HG03039 (cell line): ENCODE results near the gene TRPM3.

ENCODE experiments used
- ATAC-seq: cut with Tn5 transposase; IDR thresholded peaks from one replicate; pipeline ENCODE4 v1.9.1; 2021; ENCODE audit warnings: mild to moderate bottlenecking, moderate library complexity; ENCODE audit not compliant: unreplicated experiment

The TRPM3 gene

DNA sequence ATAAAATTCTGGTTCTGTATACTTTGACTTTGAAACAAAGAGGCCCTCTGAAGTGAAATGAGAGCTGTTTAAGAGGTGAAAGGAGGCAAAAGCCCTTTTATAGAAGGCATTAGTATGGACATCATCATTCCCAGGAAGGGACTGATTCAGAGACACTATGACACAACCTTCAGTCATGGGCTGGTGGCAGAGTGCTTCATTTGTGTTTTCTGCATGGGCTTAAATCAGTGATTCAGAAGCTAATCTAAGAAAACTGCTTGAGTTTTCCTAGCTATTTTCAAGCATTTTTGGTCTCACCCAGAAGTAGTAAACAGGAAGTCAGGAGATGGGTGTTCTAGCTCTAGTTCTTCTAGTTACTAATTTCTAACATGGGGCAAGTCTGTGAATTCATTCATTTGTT lies 288.9 kb downstream of the TRPM3 start:
- no peak for ATAC-seq

DNA sequence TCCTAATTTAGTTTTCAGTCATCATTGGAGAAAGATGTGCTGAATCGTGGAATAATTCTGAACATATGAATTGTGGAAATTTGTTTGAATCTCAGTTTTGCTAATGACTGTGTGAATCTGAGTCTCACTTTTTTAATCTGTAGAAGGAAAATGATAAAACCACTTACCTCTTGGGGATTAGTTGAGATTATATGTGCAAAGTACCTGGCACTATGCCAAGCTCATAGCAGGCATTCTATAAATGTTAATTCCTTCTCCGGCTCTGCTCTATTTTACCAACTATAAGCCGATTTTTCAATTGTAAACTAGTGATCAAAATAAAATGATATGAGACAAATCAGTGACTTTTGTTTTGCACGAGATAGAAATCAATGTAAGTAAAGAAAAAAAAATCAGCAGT lies 290.8 kb downstream of the TRPM3 start:
- no peak for ATAC-seq

DNA sequence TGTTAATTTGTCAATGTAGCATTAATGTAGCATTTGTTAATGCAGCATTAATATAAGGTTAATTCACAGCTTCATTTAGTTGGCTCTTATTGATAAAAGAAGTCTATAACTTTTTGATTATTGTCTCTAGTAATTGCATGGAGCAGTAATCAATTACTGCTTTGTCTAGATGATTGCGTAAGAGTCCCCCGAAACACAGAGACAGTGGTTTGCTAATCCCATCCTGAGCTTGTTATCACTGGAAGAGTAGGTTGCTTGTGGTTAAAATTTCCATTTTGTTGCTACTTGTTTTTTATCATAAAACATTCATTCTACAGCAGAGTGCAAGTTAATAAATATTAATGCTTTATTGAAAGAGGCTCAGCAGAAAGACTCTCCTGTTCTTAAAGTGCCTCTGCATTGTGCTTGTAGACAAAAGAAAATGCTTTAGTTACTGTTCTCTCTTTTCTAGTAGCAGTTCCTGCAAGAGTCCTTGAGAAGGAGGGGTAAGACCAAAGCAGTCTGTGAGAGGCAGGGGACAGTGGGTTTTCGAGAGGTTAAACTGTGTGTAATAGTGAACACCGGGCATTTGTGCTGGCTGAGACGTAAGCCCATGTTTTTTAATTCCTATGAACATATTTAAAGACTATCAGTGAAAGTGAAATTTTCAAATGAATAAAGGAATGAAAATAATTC lies 291.7 kb downstream of the TRPM3 start:
- ATAC-seq: no peak

DNA sequence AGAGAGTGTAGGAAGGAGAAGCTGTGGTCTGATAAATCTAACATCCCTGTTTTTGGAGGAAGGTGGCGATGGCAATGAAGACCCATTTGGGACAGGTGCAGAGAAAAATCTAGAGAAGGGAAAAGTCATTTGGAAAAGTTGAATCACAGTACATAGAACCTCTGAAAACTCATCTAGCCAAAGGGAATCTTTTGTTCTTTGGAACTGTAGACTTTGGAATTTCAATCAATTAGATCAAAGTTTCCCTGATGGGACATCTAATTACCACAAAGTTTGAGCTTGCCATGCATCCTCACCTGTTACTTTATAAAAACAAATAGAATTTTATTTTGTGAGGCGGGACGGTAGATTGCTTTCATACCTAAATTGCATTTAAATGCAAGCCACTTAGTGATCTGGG lies 294.9 kb downstream of the TRPM3 start:
- no peak for ATAC-seq

DNA sequence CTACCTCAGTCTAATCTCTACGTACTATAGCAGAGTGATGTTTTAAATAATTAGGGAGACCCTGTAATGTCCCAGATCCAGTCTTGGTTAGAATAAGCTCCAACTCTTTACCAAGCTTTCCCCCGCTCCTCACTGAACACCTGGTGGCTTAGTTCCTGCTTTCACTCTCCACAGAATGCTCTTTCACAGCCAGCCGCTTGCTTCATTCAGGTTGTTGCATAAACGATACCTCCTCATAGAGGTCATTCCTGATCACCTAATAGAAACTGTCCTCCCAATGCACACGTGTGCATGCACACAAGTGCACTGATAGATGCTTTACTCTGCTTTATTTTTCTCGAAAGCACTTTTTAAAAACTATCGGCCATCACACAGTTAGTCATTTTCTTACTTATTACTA lies 298.1 kb downstream of the TRPM3 start:
- ATAC-seq: no peak

DNA sequence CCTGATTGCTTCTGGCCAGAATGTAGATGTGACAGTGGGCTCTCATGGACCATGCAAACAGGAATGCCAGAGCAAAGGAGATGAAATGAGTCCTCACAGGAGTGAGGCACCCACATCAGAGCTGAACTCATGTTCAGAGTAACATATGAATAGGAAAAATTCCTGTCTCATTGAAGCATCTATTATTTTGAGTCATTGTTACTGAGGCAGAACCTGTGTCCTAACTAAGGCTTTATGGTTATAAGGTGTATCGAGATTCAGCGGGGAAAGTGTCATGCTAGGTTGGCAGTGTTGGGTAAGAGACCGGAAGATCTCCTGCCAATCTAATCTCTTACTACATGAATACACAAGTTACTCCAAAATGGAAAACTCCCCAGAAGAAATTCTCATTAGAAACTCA lies 304.1 kb downstream of the TRPM3 start:
- no peak for ATAC-seq

DNA sequence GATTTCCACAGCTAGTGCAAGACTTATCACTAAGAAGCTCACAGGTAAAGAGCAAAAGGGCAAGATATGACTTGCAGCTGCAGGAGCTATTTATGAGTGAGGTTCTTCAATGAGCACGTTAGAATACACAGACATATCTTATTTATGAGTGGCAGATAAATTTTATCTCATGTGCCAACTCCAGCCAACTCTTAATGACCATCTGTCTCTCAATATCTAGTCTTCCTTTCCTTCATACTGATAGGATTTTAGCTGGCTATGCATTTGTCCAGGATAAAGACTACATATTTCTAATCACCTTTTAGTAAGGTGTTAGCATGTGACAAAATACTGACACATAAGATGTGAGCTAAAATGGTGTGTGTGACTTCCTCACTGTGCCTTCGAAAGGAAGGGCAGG lies 304.5 kb downstream of the TRPM3 start:
- no peak for ATAC-seq

DNA sequence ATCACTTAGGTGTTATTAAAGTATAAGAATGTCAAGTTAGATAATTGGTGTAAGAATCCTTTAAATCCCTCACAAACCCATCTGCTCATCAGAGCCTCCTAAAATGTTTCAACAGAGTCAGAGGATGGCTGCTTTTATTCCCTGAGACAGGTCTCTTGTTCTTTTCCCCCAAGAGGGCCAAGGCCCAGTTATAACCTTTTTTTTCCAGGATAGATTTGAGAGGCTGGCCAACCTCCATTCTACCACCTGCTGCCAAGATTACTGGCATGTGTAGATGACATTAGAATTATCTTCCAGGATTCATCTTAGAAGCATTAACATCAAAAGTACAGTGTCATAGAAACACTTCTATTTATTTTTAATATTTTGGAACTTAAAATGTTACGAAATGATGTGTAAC lies 305.1 kb downstream of the TRPM3 start:
- no peak for ATAC-seq

DNA sequence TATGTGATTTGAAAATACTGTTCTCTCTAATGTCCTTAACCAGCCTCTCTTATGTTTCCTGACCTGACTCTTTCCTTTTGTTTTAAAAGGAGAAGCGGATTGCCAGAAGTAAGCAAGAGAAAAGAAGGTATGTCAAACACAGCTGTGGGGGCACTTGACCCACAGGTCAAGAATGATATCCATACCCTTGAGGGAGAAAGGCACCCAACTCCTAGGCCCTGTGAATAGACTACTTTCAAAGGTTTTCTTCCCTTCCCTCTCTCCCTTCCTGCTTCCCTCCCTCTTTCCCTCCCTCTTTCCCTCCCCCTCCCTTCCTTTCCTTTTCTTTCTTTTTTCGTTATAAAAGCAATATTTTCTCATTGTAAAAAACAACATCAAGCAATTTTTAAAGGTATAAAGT lies 306.8 kb downstream of the TRPM3 start:
- ATAC-seq: no peak

DNA sequence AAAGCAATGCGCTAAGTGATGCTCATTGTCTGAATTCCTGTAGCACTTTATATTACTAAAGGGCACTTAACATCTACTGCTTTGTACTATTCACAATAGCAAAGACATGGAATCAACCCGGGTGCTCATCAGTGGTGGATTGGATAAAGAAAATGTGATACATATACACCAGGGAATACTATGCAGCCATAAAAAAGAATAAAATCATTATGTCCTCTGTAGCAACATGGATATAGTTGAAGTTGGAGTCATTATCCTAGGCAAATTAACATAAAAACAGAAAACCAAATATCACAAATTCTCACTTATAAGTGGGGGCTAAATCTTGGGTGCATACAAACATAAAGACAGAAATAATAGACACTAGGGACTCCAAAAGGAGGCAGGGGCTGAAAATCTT lies 308.3 kb downstream of the TRPM3 start:
- no peak for ATAC-seq

DNA sequence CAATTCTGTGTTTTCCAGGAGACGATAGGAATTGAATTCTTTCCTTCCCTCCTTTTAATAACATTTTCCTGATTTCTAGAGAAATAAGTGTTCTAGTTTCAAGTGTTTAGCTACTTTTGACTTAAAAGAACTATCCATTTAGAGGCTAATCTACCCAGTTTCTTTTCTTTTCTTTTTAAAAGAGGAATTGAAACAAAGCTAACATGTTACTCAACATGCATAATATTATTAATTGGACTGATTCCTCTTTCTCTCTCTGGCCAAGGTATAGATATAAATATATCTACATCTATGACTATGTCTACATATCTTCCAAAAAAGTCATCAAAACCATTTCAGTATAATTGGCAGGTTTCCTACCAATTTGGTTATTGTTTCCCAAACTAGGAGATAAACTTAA lies 309.8 kb downstream of the TRPM3 start:
- no peak for ATAC-seq

DNA sequence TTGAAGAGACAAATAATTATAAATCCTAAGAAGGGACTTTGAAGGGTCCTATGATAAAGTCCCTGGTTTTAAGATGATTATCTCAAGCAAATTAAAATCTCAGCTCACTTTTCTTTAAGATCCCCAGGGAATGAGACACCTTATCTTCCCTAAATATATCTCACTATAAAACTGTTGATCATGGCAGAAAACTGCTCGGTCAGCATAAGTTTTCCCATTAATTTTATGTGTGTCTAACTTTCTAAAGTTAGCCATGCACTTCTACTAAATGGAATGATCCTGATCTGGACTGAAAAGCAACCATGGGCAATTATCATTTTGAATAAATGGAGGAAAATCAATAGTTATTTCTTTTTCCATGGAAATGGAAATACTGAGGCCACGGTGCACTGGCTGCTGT lies 314.5 kb downstream of the TRPM3 start:
- no peak for ATAC-seq

DNA sequence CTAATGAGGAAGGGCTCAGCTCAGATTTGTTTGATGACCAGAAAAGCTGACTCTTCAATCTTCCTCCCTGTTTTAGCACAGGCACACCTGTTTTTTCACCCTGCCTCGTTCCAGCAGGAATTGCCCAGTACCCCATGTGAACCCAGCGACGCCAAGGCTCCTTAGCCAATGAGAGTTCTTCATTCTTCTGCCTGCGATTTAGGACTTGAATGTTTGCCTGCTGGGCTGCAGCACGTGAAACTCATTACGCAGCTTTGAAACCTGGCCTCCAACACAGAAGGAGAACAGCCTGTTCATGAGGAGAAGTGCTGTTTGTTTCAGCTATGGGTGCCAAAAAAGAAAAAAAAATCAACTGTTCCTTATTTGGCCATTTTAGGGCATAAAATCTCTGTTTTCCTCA lies 315.5 kb downstream of the TRPM3 start:
- ATAC-seq: no peak

DNA sequence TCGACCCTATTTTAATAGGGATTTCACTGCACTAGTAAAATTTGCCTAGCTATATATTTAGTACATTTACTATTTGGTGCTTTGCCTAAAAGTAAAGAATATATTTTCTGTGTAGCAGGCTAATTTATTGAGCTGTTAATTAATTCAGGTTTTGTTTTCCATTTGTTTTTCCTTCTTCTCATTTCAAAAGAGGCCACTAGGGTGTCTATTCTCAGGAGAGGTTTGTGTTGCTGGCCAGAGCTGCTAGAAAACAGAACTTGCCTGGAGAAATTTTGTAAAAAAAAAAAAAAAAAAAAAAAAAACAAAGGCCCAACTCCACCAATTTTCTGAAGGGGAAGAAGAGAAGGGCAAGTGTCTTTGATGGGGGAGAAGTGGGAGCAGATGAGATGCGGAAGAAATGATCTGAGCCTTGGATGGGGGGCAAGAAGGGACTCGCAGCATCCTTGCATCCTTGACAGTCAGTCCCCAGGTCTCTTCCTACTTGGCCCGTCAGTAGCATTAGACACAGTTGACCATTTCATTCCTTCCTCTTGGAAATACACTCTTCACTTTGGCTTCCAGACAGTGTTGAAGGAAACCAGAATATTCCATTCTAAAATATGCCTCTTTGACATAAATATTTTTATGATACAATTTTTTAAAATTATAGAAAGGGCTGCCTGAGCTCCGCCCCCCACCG lies 318.5 kb downstream of the TRPM3 start:
- no peak for ATAC-seq

DNA sequence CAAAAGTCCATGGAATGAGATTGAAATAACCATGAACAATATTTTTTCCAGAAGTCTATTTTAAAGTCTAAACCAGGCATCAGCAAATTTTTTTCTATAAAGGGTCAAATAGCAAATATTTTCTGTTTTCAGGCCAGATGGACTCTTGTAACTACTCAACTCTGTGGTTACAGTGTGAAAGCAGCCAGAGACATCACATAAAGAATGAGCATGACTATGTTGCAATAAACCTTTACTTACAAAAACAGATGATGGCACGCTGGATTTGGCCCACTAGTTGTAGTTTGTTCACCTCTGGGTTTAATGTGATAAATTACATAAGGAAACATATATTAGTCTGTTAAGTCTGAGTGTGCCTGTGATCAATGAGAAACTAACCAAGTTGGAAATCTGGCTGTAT lies 319.2 kb downstream of the TRPM3 start:
- no peak for ATAC-seq

DNA sequence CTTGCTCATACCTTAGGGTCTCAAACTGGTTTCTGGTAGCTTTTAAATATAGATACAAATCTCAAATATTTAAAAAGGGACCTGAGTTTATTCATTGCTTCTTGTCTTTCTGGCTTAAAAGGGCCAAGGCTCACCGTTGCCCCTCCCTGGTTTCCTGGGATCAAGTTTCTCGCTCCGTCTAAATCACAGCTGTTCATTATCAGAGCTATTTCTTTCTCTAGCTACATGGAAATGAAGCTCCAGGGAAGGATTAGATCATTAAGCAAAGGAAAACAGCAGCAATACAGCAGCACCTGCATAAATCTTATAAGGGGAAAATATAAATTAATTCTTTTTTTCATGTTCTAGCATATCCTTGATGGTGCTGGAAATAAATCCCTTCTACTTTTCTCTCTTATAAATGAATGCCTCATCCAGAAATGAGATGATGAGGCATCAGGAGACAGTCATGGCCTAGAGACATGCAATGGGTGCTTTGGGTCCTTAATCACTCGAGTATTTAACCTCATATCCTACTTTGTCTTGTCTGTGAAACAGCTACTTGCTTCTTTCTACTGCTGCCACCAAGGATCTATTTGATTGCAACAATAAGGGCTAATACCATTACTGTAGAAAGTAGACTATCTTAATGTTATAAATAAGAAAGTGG lies 320.1 kb downstream of the TRPM3 start:
- no peak for ATAC-seq

DNA sequence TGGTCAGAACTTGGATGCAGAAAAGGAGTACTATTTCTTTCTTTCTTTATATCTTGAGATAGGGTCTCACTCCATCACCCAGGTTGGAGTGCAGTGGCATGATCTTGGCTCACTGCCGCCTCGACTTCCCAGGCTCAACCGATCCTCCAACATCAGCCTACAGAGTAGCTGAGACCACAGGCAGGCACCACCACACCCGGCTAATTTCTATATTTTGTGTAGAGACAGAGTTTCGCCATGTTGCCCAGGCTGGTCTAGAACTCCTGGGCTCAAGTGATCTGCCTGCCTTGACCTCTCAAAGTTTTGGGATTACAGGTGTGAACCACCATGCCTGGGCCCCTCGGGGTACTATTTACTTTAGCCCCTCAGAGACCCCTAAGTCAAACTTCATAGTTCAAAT lies 323.4 kb downstream of the TRPM3 start:
- ATAC-seq: no peak

DNA sequence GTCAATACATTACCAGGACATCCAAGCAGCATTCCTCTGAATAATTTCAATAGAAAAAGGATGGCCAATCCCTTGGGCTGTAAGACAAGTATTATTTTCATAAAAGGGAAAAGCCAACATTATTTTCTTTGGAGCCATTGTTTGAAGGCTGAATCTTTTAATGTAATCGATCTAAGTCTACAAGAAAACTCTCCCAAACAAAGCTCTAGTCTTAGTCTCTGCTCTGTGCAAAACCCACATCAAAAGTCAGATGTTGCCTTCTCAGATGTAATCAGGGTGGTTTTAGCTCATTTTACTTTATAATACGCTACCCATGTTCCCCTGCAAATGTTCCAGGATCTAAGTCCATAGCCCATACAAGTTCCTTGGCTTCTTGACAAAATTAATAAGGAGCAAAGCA lies 325.6 kb downstream of the TRPM3 start:
- ATAC-seq: no peak

DNA sequence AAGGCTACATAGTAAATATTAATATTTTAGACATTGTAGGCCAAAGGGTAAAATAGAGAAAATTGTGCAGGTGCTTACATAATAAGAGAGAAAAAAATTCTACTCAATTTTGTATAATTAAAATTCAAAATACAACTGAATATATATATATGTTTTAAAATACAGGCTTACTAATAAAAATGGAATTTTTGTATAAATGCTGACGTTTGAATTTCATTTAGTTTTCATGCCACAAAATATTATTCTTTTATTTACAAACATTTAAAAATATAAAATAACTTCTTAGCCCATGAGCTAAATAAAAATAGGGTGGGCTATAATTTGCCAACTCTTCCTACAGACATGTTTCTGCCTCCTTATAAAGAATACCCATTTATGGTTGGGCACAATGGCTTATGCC lies 328.6 kb downstream of the TRPM3 start:
- ATAC-seq: no peak

DNA sequence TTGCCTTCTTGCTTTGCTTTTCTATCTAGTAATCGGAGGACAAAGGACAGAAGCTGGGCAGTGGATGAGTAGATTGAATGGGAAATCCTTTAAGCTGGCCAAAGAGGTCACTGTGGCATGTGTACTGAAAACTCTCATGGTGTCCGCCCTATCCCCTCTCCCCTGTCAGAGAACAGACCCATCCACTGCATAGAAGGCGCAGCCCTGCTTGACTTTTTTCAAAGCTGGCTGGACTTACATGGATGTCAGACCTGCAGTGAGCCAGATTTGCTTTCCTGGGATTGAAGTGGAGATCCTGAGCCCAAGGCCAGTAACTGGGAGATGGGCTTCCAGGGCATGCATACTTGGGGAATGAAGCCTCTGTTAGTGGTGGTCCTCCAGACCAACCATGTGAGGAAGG lies 329.5 kb downstream of the TRPM3 start:
- no peak for ATAC-seq

DNA sequence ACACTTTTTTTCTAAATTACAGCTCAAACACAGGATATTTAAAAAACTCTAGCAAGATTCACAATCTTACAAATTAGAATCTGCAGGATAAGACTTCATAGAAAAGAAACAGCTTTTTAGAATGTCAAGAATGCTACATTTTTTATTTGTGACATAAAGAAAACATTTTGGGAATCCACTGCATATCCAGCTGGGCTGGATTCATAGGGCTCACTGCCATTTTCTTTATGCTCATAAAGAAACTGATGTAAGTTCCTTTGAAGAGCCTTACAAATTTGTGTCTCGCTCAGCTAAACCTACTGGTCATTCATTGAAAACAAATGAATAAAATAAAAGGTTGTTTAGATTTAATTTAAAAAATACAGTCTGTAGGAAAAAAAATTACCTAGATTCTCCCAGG lies 332.3 kb downstream of the TRPM3 start:
- no peak for ATAC-seq

DNA sequence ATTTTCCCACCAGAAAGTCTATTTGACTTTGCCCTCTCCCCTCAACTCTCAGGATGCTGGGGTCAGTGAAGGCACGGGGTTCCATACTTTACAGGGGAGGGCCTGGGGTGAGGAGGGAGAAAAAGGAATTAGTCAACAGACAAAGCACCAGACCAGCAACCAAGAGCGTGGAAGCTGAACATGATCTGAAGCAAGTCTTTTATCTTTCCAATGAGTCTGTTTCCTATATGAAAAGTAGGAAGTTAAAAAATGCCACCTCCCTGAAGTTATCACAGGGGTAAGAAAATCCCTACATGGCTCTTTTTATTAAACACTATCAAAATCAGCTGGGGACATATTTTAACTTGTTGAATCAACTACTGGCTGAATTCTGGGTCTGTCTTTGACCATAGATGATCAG lies 337.0 kb downstream of the TRPM3 start:
- ATAC-seq: no peak

DNA sequence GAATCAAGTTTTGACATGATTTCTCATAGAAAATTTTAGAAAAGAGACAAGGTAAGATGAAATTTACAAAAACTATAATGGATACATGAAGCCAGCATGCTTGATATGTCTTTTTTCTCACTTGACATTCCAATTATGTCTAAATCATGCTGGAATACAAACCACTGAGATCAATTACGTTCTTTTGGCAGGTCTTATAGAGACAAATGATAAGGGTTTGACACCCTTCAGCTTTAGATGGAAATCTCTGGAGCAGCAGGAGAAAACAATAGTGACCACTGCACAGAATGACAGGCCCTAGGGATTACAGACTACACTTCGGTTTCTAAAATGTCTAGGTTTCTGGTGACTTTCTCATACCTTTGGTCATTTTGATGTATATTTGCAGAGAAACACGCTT lies 342.9 kb downstream of the TRPM3 start:
- no peak for ATAC-seq
